Right atrium auricular region (tissue), 2 donors: ENCODE results near the gene HIRA. TPM values are rescaled to one million over a fixed set of nuclear protein-coding genes. Genes with fewer than 3 reads are reported as not detected.

Experiments
- DNase-seq: peaks from one replicate; pipeline ENCODE4 v3.0.0-alpha.2; 2019; ENCODE audit warnings: low spot score
- H3K27ac ChIP-seq, 2 donors: fragments of 200-600 bp; sonication (generic); 1 replicate in 1 of 2; 2 replicates in 1 of 2; pipeline ENCODE4 v1.5.1; 2016 to 2019
- H3K27me3 ChIP-seq, 2 donors: fragments of 200-600 bp; sonication (generic); one replicate each; pipeline versions ENCODE4 v1.5.1 to v1.6.0; 2017 to 2019
- H3K36me3 ChIP-seq: fragments of 200-600 bp; sonication (generic); one replicate; pipeline ENCODE4 v1.5.1; 2016
- H3K4me1 ChIP-seq, 2 donors: fragments of 200-600 bp; sonication (generic); one replicate each; pipeline versions ENCODE4 v1.5.1 to v1.6.0; 2017 to 2019
- H3K4me3 ChIP-seq, 2 donors: fragments of 200-600 bp; sonication (generic); 1 replicate in 1 of 2; 2 replicates in 1 of 2; pipeline ENCODE4 v1.5.1; 2017 to 2019; ENCODE audit warnings: mild to moderate bottlenecking in 1 of 2, moderate library complexity in 1 of 2
- H3K9me3 ChIP-seq, 2 donors: fragments of 200-600 bp; sonication (generic); one replicate each; pipeline ENCODE4 v1.5.1; 2019
- total RNA-seq, 2 donors: library from RNA; depleted of rRNA; stranded (reverse); fragments of >200 nt; gene quantifications; one replicate each; pipeline ENCODE4 v1.1.0, GENCODE V29; 2016
- TF ChIP-seq, protein P1 (sequence below), 2 donors: fragments of 200-600 bp; sonication (generic); IDR thresholded peaks; one replicate each; pipeline ENCODE4 v1.5.1; 2019; ENCODE audit warnings: antibody characterized with exemption in 2 of 2

Gene HIRA
- total RNA-seq, 2 donors from 2014 or later = 9.8 to 15.7 TPM

DNA sequence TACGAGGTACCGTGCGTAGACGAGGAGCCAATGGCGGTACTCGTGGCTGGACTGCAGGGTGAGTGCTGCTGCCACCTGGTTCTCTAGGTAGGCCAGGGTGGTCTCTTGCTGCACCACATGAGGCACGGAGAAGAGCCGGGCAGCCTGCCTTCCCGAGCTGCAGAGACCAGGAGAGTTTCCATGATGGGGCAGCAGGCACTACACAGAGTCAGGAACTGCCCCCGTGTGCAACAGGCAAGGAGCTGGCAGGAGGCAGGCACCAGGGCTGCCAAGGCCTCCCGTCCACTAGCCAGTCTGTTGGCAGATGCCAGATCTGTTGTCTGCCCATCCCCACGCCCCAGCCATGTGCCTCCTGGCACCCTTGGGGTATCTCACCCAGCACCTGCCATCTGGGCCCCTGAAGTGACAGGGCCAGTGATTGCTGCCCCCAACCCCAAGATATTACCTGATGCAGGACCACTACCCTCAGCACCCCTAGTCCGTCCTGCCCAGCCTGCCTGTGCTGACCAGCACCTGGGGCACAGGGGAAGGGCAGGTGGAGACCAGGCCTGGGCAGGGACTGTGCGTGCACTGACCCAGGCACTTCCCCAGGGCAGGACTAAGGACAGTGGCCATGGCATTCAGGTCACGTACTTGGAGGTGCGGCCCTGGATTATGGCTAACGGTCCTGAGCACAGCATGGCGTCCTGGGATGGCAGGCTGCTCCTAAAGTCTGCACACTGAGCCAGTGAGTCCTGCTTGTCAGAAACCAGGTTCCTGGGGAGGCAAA, 78.0 kb downstream of the HIRA start:
- Histone ChIP-seq H3K36me3 (peaks cover 54% of the 10 kb centered on the region), H3K27me3 (no peaks in the 10 kb centered on the region), H3K4me1 (no peaks in the 10 kb centered on the region), H3K9me3 (no peaks in the 10 kb centered on the region), H3K4me3 (no peak overlapping the region), H3K27ac (no peak overlapping the region)
- TF ChIP-seq, protein P1, sequence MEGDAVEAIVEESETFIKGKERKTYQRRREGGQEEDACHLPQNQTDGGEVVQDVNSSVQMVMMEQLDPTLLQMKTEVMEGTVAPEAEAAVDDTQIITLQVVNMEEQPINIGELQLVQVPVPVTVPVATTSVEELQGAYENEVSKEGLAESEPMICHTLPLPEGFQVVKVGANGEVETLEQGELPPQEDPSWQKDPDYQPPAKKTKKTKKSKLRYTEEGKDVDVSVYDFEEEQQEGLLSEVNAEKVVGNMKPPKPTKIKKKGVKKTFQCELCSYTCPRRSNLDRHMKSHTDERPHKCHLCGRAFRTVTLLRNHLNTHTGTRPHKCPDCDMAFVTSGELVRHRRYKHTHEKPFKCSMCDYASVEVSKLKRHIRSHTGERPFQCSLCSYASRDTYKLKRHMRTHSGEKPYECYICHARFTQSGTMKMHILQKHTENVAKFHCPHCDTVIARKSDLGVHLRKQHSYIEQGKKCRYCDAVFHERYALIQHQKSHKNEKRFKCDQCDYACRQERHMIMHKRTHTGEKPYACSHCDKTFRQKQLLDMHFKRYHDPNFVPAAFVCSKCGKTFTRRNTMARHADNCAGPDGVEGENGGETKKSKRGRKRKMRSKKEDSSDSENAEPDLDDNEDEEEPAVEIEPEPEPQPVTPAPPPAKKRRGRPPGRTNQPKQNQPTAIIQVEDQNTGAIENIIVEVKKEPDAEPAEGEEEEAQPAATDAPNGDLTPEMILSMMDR (IDR thresholded peaks at IDR 0.05) = no peak
- DNase-seq = no peak

GRCh38 chr22:19352766-19353165, 78.8 kb downstream of the HIRA start:
- peaks cover 46% of the 10 kb centered on the region for H3K36me3 ChIP-seq
- no peak overlapping the region for H3K27ac ChIP-seq
- no peaks in the 10 kb centered on the region for H3K4me1 ChIP-seq
- H3K27me3 ChIP-seq = no peaks in the 10 kb centered on the region
- H3K9me3 ChIP-seq = no peaks in the 10 kb centered on the region
- TF ChIP-seq, protein P1 (IDR thresholded peaks at IDR 0.05) = no peak
- DNase-seq = no peak
- no peak overlapping the region for H3K4me3 ChIP-seq

- H3K9me3 ChIP-seq = no peaks in the 10 kb centered on the region
- peaks cover 40% of the 10 kb centered on the region for H3K36me3 ChIP-seq
- TF ChIP-seq, protein P1 (IDR thresholded peaks at IDR 0.05) = no peak
- no peak for DNase-seq
- no peaks in the 10 kb centered on the region for H3K4me1 ChIP-seq
- no peaks in the 10 kb centered on the region for H3K27me3 ChIP-seq
- no peak overlapping the region for H3K4me3 ChIP-seq
- no peak overlapping the region for H3K27ac ChIP-seq
Observed at GRCh38 chr22:19352217-19352616, 79.3 kb downstream of the HIRA start.

GRCh38 chr22:19351604-19352003, 79.9 kb downstream of the HIRA start:
- Histone ChIP-seq H3K4me3 (no peak overlapping the region), H3K27ac (no peak overlapping the region), H3K27me3 (no peaks in the 10 kb centered on the region), H3K36me3 (peaks cover 34% of the 10 kb centered on the region), H3K4me1 (no peaks in the 10 kb centered on the region), H3K9me3 (no peaks in the 10 kb centered on the region)
- DNase-seq = no peak
- TF ChIP-seq, protein P1 (IDR thresholded peaks at IDR 0.05) = no peak

DNA sequence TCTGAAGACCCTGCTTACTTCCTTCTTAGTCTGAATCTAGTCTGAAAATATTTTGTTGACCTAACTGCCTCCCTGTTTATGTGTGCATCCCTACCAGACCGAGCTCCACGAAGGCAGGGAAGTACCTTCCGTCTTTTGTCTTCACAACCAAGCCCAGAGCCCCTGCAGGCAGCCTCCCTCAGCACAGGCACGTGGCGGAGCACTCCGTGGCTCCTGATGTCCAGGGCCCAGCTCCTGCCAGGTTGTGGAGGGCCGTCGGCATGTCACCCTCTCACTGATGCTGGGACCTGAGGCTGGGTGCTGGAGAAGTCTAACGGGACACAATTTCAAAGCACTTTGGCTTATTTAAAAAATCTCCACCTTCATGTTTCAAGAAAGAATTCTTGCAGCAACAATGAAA, 80.6 kb downstream of the HIRA start:
- Histone ChIP-seq H3K27me3 (no peaks in the 10 kb centered on the region), H3K36me3 (peaks cover 35% of the 10 kb centered on the region), H3K27ac (no peak overlapping the region), H3K9me3 (no peaks in the 10 kb centered on the region), H3K4me1 (no peaks in the 10 kb centered on the region), H3K4me3 (no peak overlapping the region)
- DNase-seq = no peak
- TF ChIP-seq, protein P1 (IDR thresholded peaks at IDR 0.05) = no peak

DNA sequence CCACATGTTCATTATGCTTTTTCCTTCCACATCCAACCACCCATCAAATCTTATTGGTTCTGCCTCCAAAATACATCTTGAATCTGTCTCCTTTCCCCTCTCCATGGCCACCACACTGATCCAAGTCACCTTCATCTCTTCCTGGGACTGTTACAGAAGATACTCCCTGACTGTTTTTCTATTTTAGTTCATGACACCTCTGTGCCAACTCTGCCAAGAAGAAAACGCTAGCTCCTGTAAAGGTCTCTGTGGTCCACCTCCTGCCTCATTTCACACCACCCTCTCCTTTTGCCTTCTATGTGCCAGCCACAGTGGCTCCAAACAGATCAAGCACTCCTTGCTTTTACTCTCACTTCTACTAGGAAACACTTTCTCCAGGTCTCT, 81.1 kb downstream of the HIRA start:
- Histone ChIP-seq H3K4me3 (no peak overlapping the region), H3K4me1 (no peaks in the 10 kb centered on the region), H3K27me3 (no peaks in the 10 kb centered on the region), H3K9me3 (no peaks in the 10 kb centered on the region), H3K36me3 (peaks cover 33% of the 10 kb centered on the region), H3K27ac (no peak overlapping the region)
- no peak for DNase-seq
- TF ChIP-seq, protein P1 (IDR thresholded peaks at IDR 0.05) = no peak
